SK-N-SH treated with all-trans-retinoic acid at 6 μM for 48 hours (cell line): ENCODE results near the gene MEI4.

Experiments
- ATAC-seq: fragments of 200-7000 bp; cut with Tn5 transposase; 3 replicates; pipeline ENCODE4 v1.9.1; 2020; ENCODE audit warnings: mild to moderate bottlenecking, moderate library complexity
- ARNTL ChIP-seq: fragments of 450-650 bp; formaldehyde crosslinking; IDR thresholded peaks from 2 replicates; pipeline ENCODE4 v1.5.0; 2020; ENCODE audit warnings: low read depth, mild to moderate bottlenecking, moderate library complexity, borderline replicate concordance
- BACH2 ChIP-seq: fragments of 250-450 bp; sonication (Bioruptor Pico); IDR thresholded peaks from 2 replicates; pipeline ENCODE4 v1.9.0; 2021; ENCODE audit warnings: mild to moderate bottlenecking, borderline replicate concordance
- CREB5 ChIP-seq: fragments of 250-450 bp; sonication (Bioruptor Pico); IDR thresholded peaks from 2 replicates; pipeline ENCODE4 v1.5.1; 2020; ENCODE audit warnings: low read depth, mild to moderate bottlenecking, moderate library complexity
- CSDC2 ChIP-seq: fragments of 250-450 bp; sonication (Bioruptor Pico); IDR thresholded peaks from 2 replicates; pipeline ENCODE4 v1.5.0; 2020; ENCODE audit warnings: mild to moderate bottlenecking, moderate library complexity
- CSRNP3 ChIP-seq: fragments of 250-450 bp; sonication (Bioruptor Pico); IDR thresholded peaks from 2 replicates; pipeline ENCODE4 v1.5.1; 2021; ENCODE audit warnings: mild to moderate bottlenecking, moderate library complexity
- ESRRG ChIP-seq: fragments of 250-450 bp; sonication (Bioruptor Pico); IDR thresholded peaks from 2 replicates; pipeline ENCODE4 v1.6.1; 2021; ENCODE audit warnings: mild to moderate bottlenecking
- ISL1 ChIP-seq: fragments of 250-450 bp; sonication (Bioruptor Pico); IDR thresholded peaks from 2 replicates; pipeline ENCODE4 v2.1.2; 2022; ENCODE audit warnings: mild to moderate bottlenecking, moderate library complexity
- POU6F1 ChIP-seq: fragments of 250-450 bp; sonication (Bioruptor Pico); IDR thresholded peaks from 2 replicates; pipeline ENCODE4 v1.8.0; 2021; ENCODE audit warnings: low read depth, mild to moderate bottlenecking, moderate library complexity, borderline replicate concordance
- PPARA ChIP-seq: fragments of 250-450 bp; sonication (Bioruptor Pico); IDR thresholded peaks from 2 replicates; pipeline ENCODE4 v1.5.0; 2020; ENCODE audit warnings: mild to moderate bottlenecking, borderline replicate concordance
- RARB ChIP-seq: fragments of 250-450 bp; sonication (Bioruptor Pico); IDR thresholded peaks from 2 replicates; pipeline ENCODE4 v1.8.0; 2021; ENCODE audit warnings: mild to moderate bottlenecking, moderate library complexity
- SNAI2 ChIP-seq: fragments of 250-450 bp; sonication (Bioruptor Pico); IDR thresholded peaks from 2 replicates; pipeline ENCODE4 v1.5.0; 2020; ENCODE audit warnings: mild to moderate bottlenecking, moderate library complexity
- TCF4 ChIP-seq: fragments of 250-450 bp; sonication (Bioruptor Pico); IDR thresholded peaks from 2 replicates; pipeline ENCODE4 v1.8.0; 2021; ENCODE audit warnings: mild to moderate bottlenecking, moderate library complexity, borderline replicate concordance
- TOX ChIP-seq: fragments of 250-450 bp; sonication (Bioruptor Pico); IDR thresholded peaks from 2 replicates; pipeline ENCODE4 v1.8.0; 2021; ENCODE audit warnings: mild to moderate bottlenecking, moderate library complexity, borderline replicate concordance
- TSHZ2 ChIP-seq: fragments of 250-450 bp; sonication (Bioruptor Pico); IDR thresholded peaks from 2 replicates; pipeline ENCODE4 v1.5.0; 2020; ENCODE audit warnings: mild to moderate bottlenecking, moderate library complexity
- ZC3H10 ChIP-seq: fragments of 250-450 bp; sonication (Bioruptor Pico); IDR thresholded peaks from 2 replicates; pipeline ENCODE4 v1.5.1; 2021; ENCODE audit warnings: mild to moderate bottlenecking, moderate library complexity
- ZFP3 ChIP-seq: fragments of 250-450 bp; sonication (Bioruptor Pico); IDR thresholded peaks from 2 replicates; pipeline ENCODE4 v1.5.0; 2020; ENCODE audit warnings: mild to moderate bottlenecking, moderate library complexity
- ZFP30 ChIP-seq: fragments of 450-650 bp; formaldehyde crosslinking; IDR thresholded peaks from 2 replicates; pipeline ENCODE4 v1.5.0; 2022; ENCODE audit warnings: mild to moderate bottlenecking, moderate library complexity
- ZNF565 ChIP-seq: fragments of 450-650 bp; formaldehyde crosslinking; conservative IDR thresholded peaks from 2 replicates; pipeline ENCODE4 v1.5.0; 2020; ENCODE audit warnings: low read depth, mild to moderate bottlenecking, moderate library complexity
- ZNF70 ChIP-seq: fragments of 450-650 bp; formaldehyde crosslinking; IDR thresholded peaks from 2 replicates; pipeline ENCODE4 v1.5.0; 2020; ENCODE audit warnings: mild to moderate bottlenecking, moderate library complexity
- ZNF8 ChIP-seq: fragments of 450-650 bp; formaldehyde crosslinking; IDR thresholded peaks from 2 replicates; pipeline ENCODE4 v1.5.0; 2020; ENCODE audit warnings: mild to moderate bottlenecking, moderate library complexity
- TF ChIP-seq, protein P1 (sequence below): fragments of 250-450 bp; sonication (Bioruptor Pico); IDR thresholded peaks from 2 replicates; pipeline ENCODE4 v1.8.0; 2020; ENCODE audit warnings: mild to moderate bottlenecking, moderate library complexity, borderline replicate concordance

The MEI4 gene

DNA sequence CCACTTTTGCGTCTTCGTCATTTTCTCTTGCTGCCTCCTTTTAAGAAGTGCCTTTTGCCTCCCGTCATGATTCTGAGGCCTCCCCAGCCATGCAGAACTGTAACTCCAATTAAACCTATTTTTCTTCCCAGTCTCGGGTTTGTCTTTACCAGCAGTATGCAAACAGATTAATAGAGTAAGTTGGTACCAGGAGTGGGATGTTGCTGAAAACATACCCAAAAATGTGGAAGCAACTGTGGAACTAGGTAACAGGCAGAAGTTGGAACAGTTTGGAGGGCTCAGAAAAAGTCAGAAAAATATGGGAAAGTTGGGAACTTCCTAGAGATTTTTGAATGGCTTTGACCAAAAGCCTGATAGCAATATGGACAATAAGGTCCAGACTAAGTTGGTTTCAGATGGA is 309.2 kb downstream of the MEI4 start:
- no peak for TF ChIP-seq CSDC2 (CRISPR knock-in tag)
- no peak for TF ChIP-seq ZC3H10 (CRISPR knock-in tag)
- TF ChIP-seq BACH2 (CRISPR knock-in tag) = no peak
- TF ChIP-seq ESRRG (CRISPR knock-in tag) = no peak
- no peak for TF ChIP-seq POU6F1 (CRISPR knock-in tag)
- TF ChIP-seq ZNF8 (CRISPR knock-in tag) = no peak
- TF ChIP-seq ZNF70 (CRISPR knock-in tag) = no peak
- no peak for TF ChIP-seq CREB5 (CRISPR knock-in tag)
- TF ChIP-seq SNAI2 (CRISPR knock-in tag) = no peak
- TF ChIP-seq ISL1 = no peak
- no peak for TF ChIP-seq ZNF565 (CRISPR knock-in tag)
- TF ChIP-seq TCF4 (CRISPR knock-in tag) = no peak
- no peak for TF ChIP-seq ZFP30 (CRISPR knock-in tag)
- TF ChIP-seq RARB = no peak
- no peak for TF ChIP-seq PPARA (CRISPR knock-in tag)
- TF ChIP-seq ZFP3 (CRISPR knock-in tag) = no peak
- ATAC-seq = no peak

GRCh38 chr6:77965449-77965848 is 312.6 kb downstream of the MEI4 start:
- TF ChIP-seq CREB5 (CRISPR knock-in tag) (no peak), ZFP30 (CRISPR knock-in tag) (no peak), ZNF70 (CRISPR knock-in tag) (no peak), TSHZ2 (CRISPR knock-in tag) (no peak), CSRNP3 (CRISPR knock-in tag) (no peak), ZNF8 (CRISPR knock-in tag) (no peak), BACH2 (CRISPR knock-in tag) (no peak), CSDC2 (CRISPR knock-in tag) (no peak), PPARA (CRISPR knock-in tag) (no peak), ISL1 (no peak), TOX (CRISPR knock-in tag) (no peak)
- TF ChIP-seq, protein P1, sequence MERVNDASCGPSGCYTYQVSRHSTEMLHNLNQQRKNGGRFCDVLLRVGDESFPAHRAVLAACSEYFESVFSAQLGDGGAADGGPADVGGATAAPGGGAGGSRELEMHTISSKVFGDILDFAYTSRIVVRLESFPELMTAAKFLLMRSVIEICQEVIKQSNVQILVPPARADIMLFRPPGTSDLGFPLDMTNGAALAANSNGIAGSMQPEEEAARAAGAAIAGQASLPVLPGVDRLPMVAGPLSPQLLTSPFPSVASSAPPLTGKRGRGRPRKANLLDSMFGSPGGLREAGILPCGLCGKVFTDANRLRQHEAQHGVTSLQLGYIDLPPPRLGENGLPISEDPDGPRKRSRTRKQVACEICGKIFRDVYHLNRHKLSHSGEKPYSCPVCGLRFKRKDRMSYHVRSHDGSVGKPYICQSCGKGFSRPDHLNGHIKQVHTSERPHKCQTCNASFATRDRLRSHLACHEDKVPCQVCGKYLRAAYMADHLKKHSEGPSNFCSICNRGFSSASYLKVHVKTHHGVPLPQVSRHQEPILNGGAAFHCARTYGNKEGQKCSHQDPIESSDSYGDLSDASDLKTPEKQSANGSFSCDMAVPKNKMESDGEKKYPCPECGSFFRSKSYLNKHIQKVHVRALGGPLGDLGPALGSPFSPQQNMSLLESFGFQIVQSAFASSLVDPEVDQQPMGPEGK (CRISPR knock-in tag) = no peak
- no peak for ATAC-seq

GRCh38 chr6:77972334-77972733 is 319.5 kb downstream of the MEI4 start:
- ATAC-seq = no peak
- TF ChIP-seq ZFP3 (CRISPR knock-in tag) = no peak
- TF ChIP-seq CSRNP3 (CRISPR knock-in tag) = no peak
- TF ChIP-seq ESRRG (CRISPR knock-in tag) = no peak
- TF ChIP-seq TOX (CRISPR knock-in tag) = no peak
- TF ChIP-seq, protein P1 (CRISPR knock-in tag) = no peak
- no peak for TF ChIP-seq ARNTL (CRISPR knock-in tag)
- TF ChIP-seq ISL1 = no peak
- TF ChIP-seq ZC3H10 (CRISPR knock-in tag) = no peak
- TF ChIP-seq PPARA (CRISPR knock-in tag) = no peak
